GM12891 (cell line): Measurements from ENCODE around the gene CPSF7.

ENCODE experiments used
- POLR2A ChIP-seq: IDR thresholded peaks from 2 replicates; pipeline ENCODE4 v1.6.1; 2011; ENCODE audit warnings: low read depth, low read length, control low read depth
- POLR2AphosphoS5 ChIP-seq: IDR thresholded peaks from 2 replicates; pipeline ENCODE4 v1.6.1; 2011; ENCODE audit warnings: low read depth, low read length, control low read depth

DNA sequence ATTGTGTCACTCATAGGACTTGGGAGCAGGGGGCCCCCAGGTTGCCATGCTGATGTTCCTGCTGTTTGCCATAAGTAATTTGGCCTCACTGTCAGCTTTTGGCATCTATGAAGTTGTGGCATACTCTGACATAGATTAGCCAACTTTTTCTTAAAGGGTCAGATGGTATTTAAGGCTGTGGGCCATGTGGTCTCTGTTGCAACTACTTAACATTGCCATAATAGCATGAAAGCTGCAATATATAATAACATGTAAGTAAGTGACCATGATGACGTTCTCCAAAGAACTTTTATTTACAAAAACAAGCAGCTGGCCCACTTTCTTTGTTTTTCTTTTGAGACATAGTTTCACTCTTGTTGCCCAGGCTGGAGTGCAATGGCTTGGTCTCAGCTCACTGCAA lies 39.6 kb downstream of the CPSF7 start:
- TF ChIP-seq POLR2A = no peak
- no peak for TF ChIP-seq POLR2AphosphoS5
